Mesendoderm (in vitro differentiated cells): ENCODE data around the gene HOXB8.

Experiments used
- DNase-seq: peaks from one replicate; pipeline ENCODE4 v3.0.0; 2013
- H2AK5ac ChIP-seq: 2 replicates; pipeline ENCODE4 v1.6.1; 2013; ENCODE audit warnings: low read length, inconsistent platforms
- H2BK120ac ChIP-seq: 2 replicates; pipeline ENCODE4 v1.6.1; 2013; ENCODE audit warnings: low read depth, mild to moderate bottlenecking, low read length, moderate library complexity, mixed read lengths
- H2BK15ac ChIP-seq: replicated peaks from 2 replicates; pipeline ENCODE4 v1.6.1; 2013; ENCODE audit warnings: low read depth, mild to moderate bottlenecking, moderate library complexity
- H2BK5ac ChIP-seq: 2 replicates; pipeline ENCODE4 v1.6.1; 2013; ENCODE audit warnings: low read length, inconsistent platforms
- H3K18ac ChIP-seq: 2 replicates; pipeline ENCODE4 v1.6.1; 2013; ENCODE audit warnings: mild to moderate bottlenecking, low read length, mixed read lengths
- H3K23ac ChIP-seq: one replicate; pipeline ENCODE4 v1.6.1; 2013; ENCODE audit warnings: low read length
- H3K27ac ChIP-seq: 2 replicates; pipeline ENCODE4 v1.5.1; 2013; ENCODE audit warnings: low read depth, mild to moderate bottlenecking, inconsistent platforms, low read length, moderate library complexity
- H3K27me3 ChIP-seq: 2 replicates; pipeline ENCODE4 v1.6.1; 2013; ENCODE audit warnings: low read length, control low read depth, mild to moderate bottlenecking, inconsistent platforms; ENCODE audit not compliant: insufficient read depth, poor library complexity
- H3K36me3 ChIP-seq: 2 replicates; pipeline ENCODE4 v1.6.1; 2013; ENCODE audit warnings: low read length, inconsistent platforms; ENCODE audit not compliant: control insufficient read depth, insufficient read depth
- H3K4ac ChIP-seq: one replicate; pipeline ENCODE4 v1.6.1; 2013; ENCODE audit warnings: low read depth, mild to moderate bottlenecking, low read length, moderate library complexity
- H3K4me1 ChIP-seq: 2 replicates; pipeline ENCODE4 v1.6.1; 2013; ENCODE audit warnings: low read depth, low read length, inconsistent platforms; ENCODE audit not compliant: control insufficient read depth
- H3K4me2 ChIP-seq: 2 replicates; pipeline ENCODE4 v1.6.1; 2013; ENCODE audit warnings: low read length
- H3K4me3 ChIP-seq: 2 replicates; pipeline ENCODE4 v1.5.1; 2013; ENCODE audit warnings: mild to moderate bottlenecking, low read length
- H3K56ac ChIP-seq: one replicate; pipeline ENCODE4 v1.6.1; 2013; ENCODE audit warnings: low read length
- H3K79me1 ChIP-seq: 2 replicates; pipeline ENCODE4 v1.6.1; 2013; ENCODE audit warnings: low read length, inconsistent platforms
- H3K79me2 ChIP-seq: 2 replicates; pipeline ENCODE4 v1.6.1; 2013; ENCODE audit warnings: mild to moderate bottlenecking, low read length; ENCODE audit not compliant: control insufficient read depth, insufficient read depth
- H3K9ac ChIP-seq: 2 replicates; pipeline ENCODE4 v1.6.1; 2013; ENCODE audit warnings: low read length, inconsistent platforms
- H4K5ac ChIP-seq: one replicate; pipeline ENCODE4 v1.6.1; 2013; ENCODE audit warnings: low read length
- H4K8ac ChIP-seq: one replicate; pipeline ENCODE4 v1.6.1; 2013; ENCODE audit warnings: low read depth, mild to moderate bottlenecking, control low read depth, low read length, moderate library complexity
- WGBS: extraction: QIAGEN DNeasy Blood & Tissue Kit; methylation state at CpG from one replicate; pipeline ENCODE4 v1.1.7; 2013; ENCODE audit warnings: low lambda C conversion rate, missing lambda C conversion rate; ENCODE audit not compliant: insufficient coverage; ENCODE audit errors: extremely low coverage; 5-methylcytosine and 5-hydroxymethylcytosine counted together
- small RNA-seq: library from polyadenylated mRNA; stranded (forward); fragments of <200 nt; extraction: miRNeasy Mini kit (QIAGEN cat#:217004); gene quantifications from one replicate; pipeline ENCODE3, GENCODE V24; 2013; ENCODE audit not compliant: insufficient read depth

HOXB8 gene

DNA sequence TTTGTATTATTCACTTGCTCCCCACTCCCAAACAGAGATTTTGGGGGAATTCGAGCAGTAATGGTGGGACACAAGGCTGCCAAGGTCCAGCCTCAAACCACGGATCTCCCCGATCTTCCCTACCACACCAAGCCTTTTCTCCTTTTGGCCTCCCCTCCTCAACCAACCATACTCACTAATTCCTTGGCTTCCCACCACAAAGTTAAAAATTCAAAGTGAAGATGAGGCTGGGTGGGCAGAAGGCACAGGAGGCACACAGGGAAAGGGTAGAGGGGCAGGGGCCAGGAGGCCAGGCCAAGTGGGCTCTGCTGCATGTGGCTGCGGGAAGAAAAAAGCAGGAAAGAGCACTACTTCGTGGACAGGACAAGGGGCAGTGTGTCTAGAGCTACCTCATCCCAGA lies 52.2 kb downstream of the HOXB8 start:
- no peak overlapping the region for H2BK5ac ChIP-seq
- no peak overlapping the region for H3K4me3 ChIP-seq
- no peak overlapping the region for H2BK120ac ChIP-seq
- peaks cover 94% of the 10 kb centered on the region for H3K27me3 ChIP-seq
- H3K56ac ChIP-seq, result no peak overlapping the region
- no peaks in the 10 kb centered on the region for H3K79me1 ChIP-seq
- no peak for DNase-seq
- H3K36me3 ChIP-seq, result no peaks in the 10 kb centered on the region
- no peak overlapping the region for H3K9ac ChIP-seq
- no peak overlapping the region for H3K4me2 ChIP-seq
- no peak overlapping the region for H4K8ac ChIP-seq
- H3K18ac ChIP-seq, result no peak overlapping the region
- WGBS, result no CpG with 5 or more reads among the region's 5 CpGs
- peaks cover 5% of the 10 kb centered on the region for H3K4me1 ChIP-seq
- H3K23ac ChIP-seq, result no peak overlapping the region
- no peak overlapping the region for H3K27ac ChIP-seq
- H2BK15ac ChIP-seq, result no peak overlapping the region
- no peak overlapping the region for H3K4ac ChIP-seq
- no peak overlapping the region for H4K5ac ChIP-seq
- H3K79me2 ChIP-seq, result no peaks in the 10 kb centered on the region
- no peak overlapping the region for H2AK5ac ChIP-seq

Small RNA genes within 50 kb of the gene (small RNA-seq; reads per million reads assigned to genes)
- gene MIR196A1, result 2.3 reads per million, percentile 28 among the genes with 10 or more reads in this experiment
